ENCODE data around the gene SCD5. TPM values are rescaled to one million over a fixed set of nuclear protein-coding genes. Genes with fewer than 3 reads are reported as not detected.

SCD5 gene
- total RNA-seq, 1 donor = 1.0 TPM

DNA sequence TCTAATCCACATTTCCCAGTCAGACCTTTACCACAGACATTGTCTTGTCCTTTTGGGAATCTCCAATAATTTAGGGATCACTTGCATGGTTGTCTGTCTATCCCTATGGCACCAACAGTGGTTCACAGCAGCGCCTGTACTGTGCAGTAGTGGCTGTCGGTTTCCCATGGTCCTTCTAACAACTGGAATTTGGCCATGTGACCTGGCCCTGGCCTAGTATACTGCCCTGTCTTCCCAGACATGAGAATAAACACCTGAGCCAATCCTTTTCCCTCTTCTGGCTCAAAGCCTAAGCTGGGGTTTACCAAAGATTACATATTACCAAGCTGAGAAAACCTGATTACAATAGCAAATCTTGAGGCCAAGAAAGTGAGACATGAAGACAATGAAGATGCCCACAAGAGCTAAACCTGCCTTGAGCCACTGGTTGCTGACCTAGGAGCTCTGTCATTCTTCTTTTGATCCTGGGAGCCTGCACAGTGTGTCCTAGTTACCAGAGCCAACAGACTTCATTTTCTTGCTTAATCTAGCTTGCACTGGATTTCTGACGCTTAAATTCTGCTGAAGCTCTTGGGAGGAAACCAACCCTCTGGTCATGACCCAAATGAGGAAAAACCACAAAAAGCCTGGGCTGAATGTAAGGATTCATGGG lies 92.1 kb downstream of the SCD5 start:
- H3K4me1 ChIP-seq (ENCODE audit: insufficient read depth, low read length) = no peaks in the 10 kb centered on the region
- H3K4me3 ChIP-seq (ENCODE audit: low read length) = no peak overlapping the region
- no peaks in the 10 kb centered on the region for H3K9me3 ChIP-seq (ENCODE audit: low read depth, low read length)
- no peaks in the 10 kb centered on the region for H3K27me3 ChIP-seq (ENCODE audit: insufficient read depth, low read length)

DNA sequence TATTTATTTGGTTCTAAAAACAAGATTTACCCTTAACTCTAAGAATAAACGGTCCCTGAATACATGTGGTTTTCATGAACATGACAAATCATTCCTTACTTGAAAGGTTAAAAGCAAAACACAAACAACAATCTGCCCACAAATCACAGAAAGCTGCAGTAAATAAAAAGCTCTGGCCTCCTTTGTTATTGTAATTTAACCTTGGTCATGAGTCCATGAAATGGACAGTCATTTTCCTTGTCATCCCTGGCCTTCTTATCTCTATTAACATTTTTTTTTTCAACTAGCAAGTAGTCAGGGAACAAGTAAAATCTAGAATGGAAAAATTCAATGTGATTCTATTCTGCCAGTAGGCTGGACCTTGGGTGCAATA lies 92.7 kb downstream of the SCD5 start:
- Histone ChIP-seq H3K9me3 (ENCODE audit: low read depth, low read length) (no peaks in the 10 kb centered on the region), H3K4me3 (ENCODE audit: low read length) (no peak overlapping the region), H3K27me3 (ENCODE audit: insufficient read depth, low read length) (no peaks in the 10 kb centered on the region), H3K4me1 (ENCODE audit: insufficient read depth, low read length) (no peaks in the 10 kb centered on the region)

DNA sequence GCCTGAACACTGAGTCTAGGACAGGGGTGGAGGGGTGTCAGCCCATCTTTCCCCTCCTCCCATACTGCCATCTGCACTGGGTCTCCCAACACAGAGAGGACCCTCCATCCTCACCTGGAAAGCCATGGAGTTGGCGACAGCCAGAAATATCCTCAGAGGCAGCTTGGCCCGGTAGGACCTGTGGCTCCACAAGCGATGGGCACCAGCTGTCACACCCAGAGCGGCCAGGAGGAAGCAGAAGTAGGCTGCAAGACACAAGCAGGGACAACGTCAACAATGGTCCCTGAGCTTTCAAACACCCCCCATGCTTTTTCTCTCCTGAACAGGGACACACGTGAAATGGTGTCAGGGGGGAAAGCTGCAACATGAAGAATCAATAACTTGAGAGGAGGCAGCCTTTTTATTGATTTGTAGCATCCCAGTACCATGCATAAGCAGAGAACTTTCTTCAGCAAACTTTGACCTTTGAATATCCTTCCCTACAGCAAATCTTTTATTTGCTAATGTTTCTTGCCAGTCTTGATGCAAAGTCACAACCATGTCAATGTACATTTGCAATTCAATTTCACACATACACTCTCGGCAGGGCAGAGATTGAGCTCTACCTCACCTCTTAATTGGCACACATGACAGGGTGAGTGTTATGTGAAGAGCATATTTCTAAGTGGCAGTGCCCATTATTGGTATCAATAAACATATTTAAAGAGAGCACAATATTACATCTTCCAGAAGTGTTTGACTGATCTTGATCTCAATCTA lies 93.2 kb downstream of the SCD5 start:
- Histone ChIP-seq H3K4me3 (ENCODE audit: low read length) (no peak overlapping the region), H3K9me3 (ENCODE audit: low read depth, low read length) (no peaks in the 10 kb centered on the region), H3K4me1 (ENCODE audit: insufficient read depth, low read length) (no peaks in the 10 kb centered on the region), H3K27me3 (ENCODE audit: insufficient read depth, low read length) (no peaks in the 10 kb centered on the region)

DNA sequence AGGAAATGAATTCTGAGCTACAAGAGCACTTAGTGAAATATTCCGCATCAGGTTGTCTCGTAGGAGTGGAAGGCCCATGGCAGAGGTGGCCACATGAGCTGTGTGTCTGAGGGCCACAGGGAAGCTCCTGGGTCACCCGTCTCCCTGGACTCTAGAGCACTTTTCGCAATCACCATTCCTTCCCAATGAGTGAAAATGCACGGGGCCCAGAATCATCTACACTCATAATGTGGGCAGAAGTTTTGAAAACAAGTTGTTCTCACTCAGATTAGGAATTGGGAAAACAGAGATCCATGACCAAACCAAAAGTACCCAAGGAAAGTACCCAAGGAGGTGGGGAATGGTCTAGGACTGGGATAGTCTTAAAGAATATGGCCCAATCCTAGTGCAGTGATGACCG lies 94.4 kb downstream of the SCD5 start:
- no peak overlapping the region for H3K4me3 ChIP-seq (ENCODE audit: low read length)
- H3K9me3 ChIP-seq (ENCODE audit: low read depth, low read length) = no peaks in the 10 kb centered on the region
- no peaks in the 10 kb centered on the region for H3K4me1 ChIP-seq (ENCODE audit: insufficient read depth, low read length)
- no peaks in the 10 kb centered on the region for H3K27me3 ChIP-seq (ENCODE audit: insufficient read depth, low read length)

DNA sequence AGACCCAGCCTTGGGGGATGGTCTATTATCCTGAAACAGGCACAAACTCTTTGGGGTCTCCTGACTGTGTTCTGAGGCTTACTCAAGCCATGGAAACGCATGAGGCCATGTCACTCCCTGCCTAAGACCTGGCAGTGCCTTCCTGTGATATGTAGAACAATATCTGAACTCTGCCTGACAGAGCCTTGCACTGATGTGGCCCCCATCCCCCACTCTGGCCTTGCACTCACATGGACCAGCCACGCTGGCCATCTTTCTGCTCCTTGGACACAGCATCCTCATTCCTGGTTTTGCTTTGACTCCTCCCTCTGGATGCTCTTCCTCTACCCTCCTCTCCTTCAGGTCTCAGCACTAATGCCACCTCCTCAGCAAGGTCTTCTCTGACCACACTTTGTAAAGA lies 100.2 kb downstream of the SCD5 start:
- no peaks in the 10 kb centered on the region for H3K9me3 ChIP-seq (ENCODE audit: low read depth, low read length)
- H3K4me1 ChIP-seq (ENCODE audit: insufficient read depth, low read length) = no peaks in the 10 kb centered on the region
- H3K4me3 ChIP-seq (ENCODE audit: low read length) = no peak overlapping the region
- H3K27me3 ChIP-seq (ENCODE audit: insufficient read depth, low read length) = no peaks in the 10 kb centered on the region

DNA sequence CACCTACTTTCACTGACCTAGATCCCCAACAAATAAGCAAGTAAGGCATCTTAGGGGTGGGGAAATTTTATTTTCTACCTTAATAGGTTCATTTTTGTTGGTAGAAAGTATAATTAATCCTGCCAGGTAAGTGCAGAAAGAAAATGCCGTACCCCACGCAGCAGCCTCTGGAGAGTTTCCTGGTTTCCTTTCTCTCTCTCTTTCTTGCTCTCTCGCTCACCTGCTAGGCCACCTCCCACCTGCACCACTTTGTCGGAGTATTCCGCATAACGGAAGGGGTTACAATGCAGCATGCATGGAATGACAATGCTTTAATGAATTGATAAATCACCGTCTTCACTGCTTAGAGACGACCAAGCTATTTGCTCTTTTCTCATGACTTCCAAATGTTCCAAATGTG lies 101.0 kb downstream of the SCD5 start:
- Histone ChIP-seq H3K27me3 (ENCODE audit: insufficient read depth, low read length) (no peaks in the 10 kb centered on the region), H3K4me3 (ENCODE audit: low read length) (no peak overlapping the region), H3K9me3 (ENCODE audit: low read depth, low read length) (no peaks in the 10 kb centered on the region), H3K4me1 (ENCODE audit: insufficient read depth, low read length) (no peaks in the 10 kb centered on the region)

DNA sequence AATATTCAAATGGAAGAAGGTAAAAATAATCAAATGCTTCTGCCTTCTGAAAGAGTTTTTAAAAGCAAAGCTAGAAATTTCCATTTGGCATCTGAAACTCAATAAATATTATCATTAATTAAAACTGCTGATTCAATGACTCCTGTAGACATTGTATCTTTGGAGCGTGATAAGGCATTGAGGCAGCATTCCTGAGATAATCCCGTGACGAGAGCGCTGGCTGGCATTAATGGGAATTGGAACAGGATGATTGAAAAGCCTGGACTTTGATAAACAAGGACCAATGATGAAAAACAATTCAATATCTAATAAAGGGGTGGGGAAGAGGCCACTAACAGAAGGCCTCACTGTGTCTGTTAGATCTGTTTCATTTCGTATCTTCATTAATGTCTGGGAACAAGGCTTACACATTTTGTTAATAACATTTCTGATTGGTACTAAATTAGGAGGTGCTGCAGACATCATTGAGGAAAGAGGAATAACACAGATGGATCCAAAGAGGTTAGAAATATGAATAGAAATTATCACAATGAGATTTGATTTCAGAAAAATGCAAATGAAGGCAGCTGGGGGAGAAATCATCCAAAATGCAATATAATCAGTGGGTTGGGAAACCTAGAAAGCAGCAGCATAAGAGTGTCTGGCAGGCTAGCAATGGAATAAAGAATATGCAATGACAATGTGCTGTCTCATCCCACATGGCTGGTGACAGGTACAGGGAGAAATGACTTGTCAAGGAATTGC lies 102.3 kb downstream of the SCD5 start:
- Histone ChIP-seq H3K4me1 (ENCODE audit: insufficient read depth, low read length) (no peaks in the 10 kb centered on the region), H3K9me3 (ENCODE audit: low read depth, low read length) (no peaks in the 10 kb centered on the region), H3K27me3 (ENCODE audit: insufficient read depth, low read length) (no peaks in the 10 kb centered on the region), H3K4me3 (ENCODE audit: low read length) (no peak overlapping the region)

DNA sequence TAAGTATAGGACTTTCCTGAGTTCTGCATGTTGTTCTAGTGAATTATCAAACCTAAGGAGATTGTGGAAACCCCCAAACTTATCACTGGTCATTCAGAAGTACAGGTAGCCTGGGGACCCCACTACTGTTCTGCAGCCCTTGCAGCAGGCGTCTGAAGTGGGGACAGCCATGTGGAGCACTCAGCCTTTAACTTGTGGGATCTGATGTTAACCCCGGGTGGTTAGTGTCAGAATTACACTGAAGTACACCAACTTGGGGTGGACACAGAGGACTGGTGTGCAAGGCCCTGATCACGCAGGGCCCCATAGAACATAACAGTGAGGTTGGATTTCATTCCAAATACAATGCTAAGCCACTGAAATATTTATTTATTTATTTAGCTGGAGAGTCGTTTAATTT lies 103.7 kb downstream of the SCD5 start:
- H3K4me3 ChIP-seq (ENCODE audit: low read length) = no peak overlapping the region
- H3K27me3 ChIP-seq (ENCODE audit: insufficient read depth, low read length) = no peaks in the 10 kb centered on the region
- H3K9me3 ChIP-seq (ENCODE audit: low read depth, low read length) = no peaks in the 10 kb centered on the region
- H3K4me1 ChIP-seq (ENCODE audit: insufficient read depth, low read length) = no peaks in the 10 kb centered on the region

DNA sequence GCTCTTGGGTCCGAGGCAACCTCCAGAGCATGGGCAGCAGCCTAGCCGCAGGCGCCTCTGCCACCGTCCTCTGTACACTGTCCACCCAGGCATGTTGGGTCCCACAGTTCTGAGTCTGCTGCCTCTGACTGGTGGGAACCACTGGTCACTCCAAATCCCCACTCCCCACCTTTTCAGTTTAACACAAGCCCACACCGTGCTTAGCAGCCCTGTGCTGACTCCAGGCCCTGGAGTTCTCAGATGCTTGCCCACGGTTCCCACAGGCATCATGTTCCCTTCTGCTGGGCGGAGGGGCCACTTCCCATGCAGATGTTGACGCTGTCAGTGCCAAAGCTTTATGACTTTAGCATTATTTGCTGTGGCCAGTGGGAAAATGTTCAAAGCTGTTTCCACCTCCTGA lies 104.5 kb downstream of the SCD5 start:
- no peaks in the 10 kb centered on the region for H3K4me1 ChIP-seq (ENCODE audit: insufficient read depth, low read length)
- H3K9me3 ChIP-seq (ENCODE audit: low read depth, low read length) = no peaks in the 10 kb centered on the region
- no peaks in the 10 kb centered on the region for H3K27me3 ChIP-seq (ENCODE audit: insufficient read depth, low read length)
- H3K4me3 ChIP-seq (ENCODE audit: low read length) = no peak overlapping the region

DNA sequence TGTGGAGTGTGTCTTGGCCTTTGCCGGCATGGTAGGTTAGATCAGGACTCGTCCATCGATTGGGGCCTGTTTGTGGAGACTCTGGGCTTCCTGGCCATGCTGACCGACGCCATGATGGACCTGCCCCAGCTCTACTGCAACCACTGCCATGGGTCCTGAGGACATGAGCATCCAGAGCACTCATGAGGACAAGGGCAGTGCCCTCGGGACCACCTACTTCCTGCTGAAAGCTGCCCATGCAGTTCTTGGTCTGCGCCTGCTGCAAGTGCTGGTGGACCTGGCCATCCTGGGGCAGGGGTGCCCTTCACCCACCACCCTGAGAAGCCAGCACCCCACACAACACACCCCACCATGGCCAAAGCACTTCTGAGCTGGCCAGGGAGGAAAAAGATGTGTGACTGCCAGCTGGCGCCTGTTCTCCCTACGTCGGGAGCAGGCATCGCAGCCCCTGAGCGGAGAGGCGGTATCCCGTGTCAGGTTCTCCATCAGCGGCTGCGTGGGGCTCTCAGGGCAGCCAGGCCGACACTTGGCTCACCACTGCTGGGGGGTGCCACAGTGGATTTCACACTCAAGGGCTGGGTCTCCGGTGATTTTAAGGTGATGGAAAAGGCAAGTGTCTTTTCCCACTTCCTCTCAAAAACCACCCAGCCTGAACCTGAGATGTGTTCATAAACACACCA lies 106.4 kb downstream of the SCD5 start:
- Histone ChIP-seq H3K9me3 (ENCODE audit: low read depth, low read length) (no peaks in the 10 kb centered on the region), H3K4me1 (ENCODE audit: insufficient read depth, low read length) (no peaks in the 10 kb centered on the region), H3K27me3 (ENCODE audit: insufficient read depth, low read length) (no peaks in the 10 kb centered on the region), H3K4me3 (ENCODE audit: low read length) (no peak overlapping the region)

DNA sequence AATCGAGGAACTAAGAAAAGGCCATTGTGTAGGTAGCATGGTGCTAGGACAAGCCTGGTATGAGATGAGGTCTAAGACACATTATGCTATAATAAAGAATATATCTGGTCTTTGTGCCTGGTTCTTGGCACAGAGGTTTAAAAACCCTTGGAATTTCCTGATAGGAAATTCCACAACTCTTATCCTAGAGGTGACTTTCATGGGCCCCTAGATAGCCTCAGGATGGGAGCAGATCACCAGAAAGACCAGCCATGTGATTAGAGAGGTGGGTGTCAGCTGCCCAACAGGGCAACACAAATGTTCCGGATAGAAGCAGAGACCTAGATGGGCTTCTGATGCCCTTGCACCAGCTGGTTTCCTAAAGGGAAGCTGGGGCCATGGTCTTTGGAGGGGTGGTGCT lies 107.2 kb downstream of the SCD5 start:
- H3K4me1 ChIP-seq (ENCODE audit: insufficient read depth, low read length) = no peaks in the 10 kb centered on the region
- H3K9me3 ChIP-seq (ENCODE audit: low read depth, low read length) = no peaks in the 10 kb centered on the region
- H3K27me3 ChIP-seq (ENCODE audit: insufficient read depth, low read length) = no peaks in the 10 kb centered on the region
- H3K4me3 ChIP-seq (ENCODE audit: low read length) = no peak overlapping the region

DNA sequence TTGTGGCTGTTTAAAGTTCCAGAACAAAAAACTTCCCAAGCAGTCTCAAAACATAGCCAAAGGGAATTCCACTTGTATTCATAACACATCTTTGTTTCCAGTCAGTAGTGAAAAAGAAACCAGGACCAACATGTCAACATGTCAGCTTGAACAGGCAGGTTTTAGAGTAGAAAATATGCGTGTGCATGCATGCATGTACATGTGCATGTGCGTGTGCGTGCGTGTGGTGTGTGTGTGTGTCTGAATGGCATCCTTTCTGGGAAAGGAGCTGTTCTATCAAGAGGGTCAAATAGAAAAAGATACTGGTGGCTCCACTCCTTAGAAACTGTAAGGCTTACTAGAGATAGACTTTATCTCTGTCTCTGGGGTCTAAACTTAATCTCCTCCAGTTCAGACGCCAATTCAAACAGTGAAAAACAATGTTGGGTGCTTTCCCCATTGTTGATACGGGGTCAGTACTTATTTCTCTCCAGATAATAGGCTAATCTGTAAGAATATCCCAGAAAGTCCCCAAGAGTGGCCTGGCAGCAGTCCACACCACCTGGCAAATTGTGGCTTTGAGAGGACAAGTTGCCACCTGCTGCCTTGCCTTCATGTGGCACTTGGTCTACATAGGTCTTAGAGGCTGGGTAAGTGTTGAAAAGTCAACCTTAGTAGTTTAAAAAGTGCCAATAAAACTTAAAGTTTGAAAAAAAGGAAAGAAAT lies 110.4 kb downstream of the SCD5 start:
- H3K4me3 ChIP-seq (ENCODE audit: low read length) = no peak overlapping the region
- H3K9me3 ChIP-seq (ENCODE audit: low read depth, low read length) = no peaks in the 10 kb centered on the region
- no peaks in the 10 kb centered on the region for H3K27me3 ChIP-seq (ENCODE audit: insufficient read depth, low read length)
- no peaks in the 10 kb centered on the region for H3K4me1 ChIP-seq (ENCODE audit: insufficient read depth, low read length)

DNA sequence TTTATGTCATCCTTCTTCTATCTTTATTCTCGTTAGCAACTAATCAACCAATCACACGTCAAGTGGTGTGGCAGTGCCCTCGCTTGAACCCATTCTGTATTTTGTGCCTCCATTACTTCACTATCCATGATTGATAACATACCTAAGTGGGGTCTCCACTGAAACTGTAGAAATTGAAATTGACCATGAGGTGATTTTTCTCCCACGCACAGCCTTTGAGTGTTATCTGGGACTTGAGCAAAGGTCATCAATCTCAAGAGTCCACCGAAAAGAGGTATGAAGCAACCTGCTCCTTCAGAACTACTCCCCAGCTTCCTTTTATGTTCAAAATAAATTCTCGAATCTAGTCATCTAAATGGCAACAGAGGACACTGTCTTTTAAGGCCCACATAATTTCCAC lies 111.1 kb downstream of the SCD5 start:
- Histone ChIP-seq H3K9me3 (ENCODE audit: low read depth, low read length) (no peaks in the 10 kb centered on the region), H3K4me1 (ENCODE audit: insufficient read depth, low read length) (no peaks in the 10 kb centered on the region), H3K4me3 (ENCODE audit: low read length) (no peak overlapping the region), H3K27me3 (ENCODE audit: insufficient read depth, low read length) (no peaks in the 10 kb centered on the region)

DNA sequence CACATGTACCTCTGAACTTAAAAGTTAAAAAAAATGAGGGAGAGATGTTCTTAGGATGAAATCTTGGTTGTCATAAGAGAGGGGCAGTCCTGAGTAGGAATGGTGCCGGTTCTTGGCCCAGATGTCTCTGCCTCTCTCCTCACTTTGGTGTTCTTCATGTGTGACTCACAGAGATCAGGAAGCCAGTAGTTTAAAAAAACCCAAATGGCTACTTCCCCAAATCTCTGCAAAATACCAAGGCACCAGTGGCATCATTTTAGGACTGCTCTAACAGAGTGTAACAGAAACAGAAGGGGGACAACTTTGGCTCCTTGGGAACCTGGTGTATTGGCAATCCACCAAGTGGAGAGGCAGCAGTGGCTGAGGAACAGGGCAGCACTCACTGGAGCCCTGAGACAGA lies 116.8 kb downstream of the SCD5 start:
- H3K9me3 ChIP-seq (ENCODE audit: low read depth, low read length) = no peaks in the 10 kb centered on the region
- no peaks in the 10 kb centered on the region for H3K4me1 ChIP-seq (ENCODE audit: insufficient read depth, low read length)
- H3K4me3 ChIP-seq (ENCODE audit: low read length) = no peak overlapping the region
- no peaks in the 10 kb centered on the region for H3K27me3 ChIP-seq (ENCODE audit: insufficient read depth, low read length)

DNA sequence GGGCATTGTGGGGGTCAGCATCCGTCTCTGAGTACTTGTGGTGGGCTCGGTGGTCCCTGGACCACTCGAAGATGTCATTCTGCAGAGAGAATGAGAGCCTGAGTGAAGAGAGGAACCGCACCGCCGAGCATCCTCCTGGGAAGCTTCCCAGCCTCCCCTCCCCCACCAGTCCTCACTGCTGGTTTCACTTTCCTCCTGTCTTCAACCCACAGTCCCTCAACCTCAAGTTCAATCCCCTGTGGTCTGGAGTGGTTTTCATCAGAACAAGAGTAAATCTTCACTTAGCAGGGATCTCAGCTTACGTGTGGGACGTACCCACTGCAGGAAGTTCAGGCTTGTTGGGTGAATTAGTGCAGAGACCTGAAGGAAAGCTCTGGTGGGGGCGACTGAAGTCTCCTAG lies 117.8 kb downstream of the SCD5 start:
- Histone ChIP-seq H3K27me3 (ENCODE audit: insufficient read depth, low read length) (no peaks in the 10 kb centered on the region), H3K9me3 (ENCODE audit: low read depth, low read length) (no peaks in the 10 kb centered on the region), H3K4me3 (ENCODE audit: low read length) (no peak overlapping the region), H3K4me1 (ENCODE audit: insufficient read depth, low read length) (no peaks in the 10 kb centered on the region)

All from mononuclear cell (primary cell).